GM21786 (cell line): ENCODE results near the gene RBM3.
"Not testable (repeated sequence)": the region's sequence is repeated elsewhere in the genome, so short reads cannot be mapped to it uniquely, and the experiment has no call there.

Source experiments
- ATAC-seq: cut with Tn5 transposase; IDR thresholded peaks from one replicate; pipeline ENCODE4 v1.9.1; 2021; ENCODE audit not compliant: unreplicated experiment

RBM3 gene

GRCh38 chrX:48574270-48575266 is at the start of gene RBM3:
TSS of gene RBM3 (plus strand) at chrX:48574484. CDS start at chrX:48575181, 697 bp downstream.
- ATAC-seq, result peak; percentile 75

- ATAC-seq, result not testable (repeated sequence)
Observed at GRCh38 chrX:48525853-48526252, 48.4 kb upstream of the RBM3 start.

GRCh38 chrX:48530736-48531135 is 43.5 kb upstream of the RBM3 start:
- ATAC-seq, result no peak

- ATAC-seq, result no peak
Observed at GRCh38 chrX:48531358-48531959, 42.8 kb upstream of the RBM3 start.

GRCh38 chrX:48532161-48532560 is 42.1 kb upstream of the RBM3 start:
- no peak for ATAC-seq

- no peak for ATAC-seq
Observed at GRCh38 chrX:48533165-48533564, 41.1 kb upstream of the RBM3 start.

GRCh38 chrX:48538641-48539344 is 35.5 kb upstream of the RBM3 start:
- ATAC-seq, result no peak

GRCh38 chrX:48539345-48540027 is 34.8 kb upstream of the RBM3 start, which contains the start of gene TBC1D25:
TSS of gene TBC1D25 (plus strand) at chrX:48539714. CDS start at chrX:48539798, 84 bp downstream.
- ATAC-seq, result peak; percentile 82

GRCh38 chrX:48540028-48540375 is 34.3 kb upstream of the RBM3 start:
- ATAC-seq, result peak; percentile 22

GRCh38 chrX:48540480-48540879 is 33.8 kb upstream of the RBM3 start:
- ATAC-seq, result no peak

GRCh38 chrX:48541140-48541814 is 33.0 kb upstream of the RBM3 start:
- no peak for ATAC-seq

GRCh38 chrX:48548871-48549270 is 25.4 kb upstream of the RBM3 start:
- no peak for ATAC-seq

GRCh38 chrX:48555731-48556325 is 18.5 kb upstream of the RBM3 start:
- ATAC-seq, result not testable (repeated sequence)

- ATAC-seq, result no peak
Observed at GRCh38 chrX:48558271-48558670, 16.0 kb upstream of the RBM3 start.

GRCh38 chrX:48559636-48560035 is 14.6 kb upstream of the RBM3 start:
- no peak for ATAC-seq

GRCh38 chrX:48560056-48560455 is 14.2 kb upstream of the RBM3 start:
- no peak for ATAC-seq

GRCh38 chrX:48560681-48561080 is 13.6 kb upstream of the RBM3 start:
- no peak for ATAC-seq

- ATAC-seq, result peak; percentile 38
Observed at GRCh38 chrX:48569958-48570357, 4.3 kb upstream of the RBM3 start.

GRCh38 chrX:48573690-48574269 is 504 bp upstream of the RBM3 start:
- ATAC-seq, result no peak

GRCh38 chrX:48575642-48576041 is 1.4 kb downstream of the RBM3 start:
- no peak for ATAC-seq
